HG03460 (cell line): Measurements from ENCODE around the gene NINJ2.

Experiments
- ATAC-seq: cut with Tn5 transposase; IDR thresholded peaks from one replicate; pipeline ENCODE4 v1.9.1; 2021; ENCODE audit not compliant: unreplicated experiment

NINJ2 gene

GRCh38 chr12:674272-674781 is 11.1 kb upstream of the NINJ2 start:
- peak; percentile 87 for ATAC-seq

- ATAC-seq = peak; percentile 14
Observed at GRCh38 chr12:673849-674248, 10.6 kb upstream of the NINJ2 start.

GRCh38 chr12:669576-669945 is 6.3 kb upstream of the NINJ2 start:
- ATAC-seq = no peak

GRCh38 chr12:668090-668481 is 4.8 kb upstream of the NINJ2 start:
- no peak for ATAC-seq

- ATAC-seq = no peak
Observed at GRCh38 chr12:666766-667308, 3.6 kb upstream of the NINJ2 start.

GRCh38 chr12:666066-666465 is 2.8 kb upstream of the NINJ2 start:
- ATAC-seq = no peak

- ATAC-seq = no peak
Observed at GRCh38 chr12:664779-665092, 1.5 kb upstream of the NINJ2 start.

- ATAC-seq = no peak
Observed at GRCh38 chr12:664075-664778, 982 bp upstream of the NINJ2 start.

GRCh38 chr12:662566-663292 is 516 bp downstream of the NINJ2 start:
- ATAC-seq = no peak

GRCh38 chr12:661720-662486 is 1.3 kb downstream of the NINJ2 start:
- ATAC-seq = no peak

- peak; percentile 57 for ATAC-seq
Observed at GRCh38 chr12:659090-659683, 4.1 kb downstream of the NINJ2 start.

GRCh38 chr12:650983-651382 is 12.3 kb downstream of the NINJ2 start:
- no peak for ATAC-seq

GRCh38 chr12:647385-648085 is 15.7 kb downstream of the NINJ2 start:
- ATAC-seq = no peak

GRCh38 chr12:646442-647384 is 16.5 kb downstream of the NINJ2 start:
- ATAC-seq = no peak

GRCh38 chr12:645563-646071 is 17.6 kb downstream of the NINJ2 start:
- no peak for ATAC-seq

GRCh38 chr12:644818-645552 is 18.3 kb downstream of the NINJ2 start:
- no peak for ATAC-seq

GRCh38 chr12:644303-644639 is 19.0 kb downstream of the NINJ2 start:
- ATAC-seq = no peak

- ATAC-seq = no peak
Observed at GRCh38 chr12:643475-644302, 19.6 kb downstream of the NINJ2 start.
